Activated naive CD8-positive, alpha-beta T cell treated with anti-CD3 and anti-CD28 coated beads for 36 hours (primary cell): ENCODE measurements around the gene GDPD3. TPM values are rescaled to one million over a fixed set of nuclear protein-coding genes. Genes with fewer than 3 reads are reported as not detected.
"Not testable (repeated sequence)": the region's sequence is repeated elsewhere in the genome, so short reads cannot be mapped to it uniquely, and the experiment has no call there.

Source experiments
- DNase-seq: peaks from one replicate; pipeline ENCODE4 v3.0.0; 2021
- H3K27ac Mint-ChIP-seq: one replicate; pipeline ENCODE4 v1.8.0; 2022; ENCODE audit warnings: mild to moderate bottlenecking, moderate library complexity, mixed read lengths
- H3K27me3 Mint-ChIP-seq: one replicate; pipeline ENCODE4 v1.8.0; 2022; ENCODE audit warnings: mild to moderate bottlenecking, mixed read lengths
- H3K36me3 Mint-ChIP-seq: one replicate; pipeline ENCODE4 v1.8.0; 2021; ENCODE audit warnings: mild to moderate bottlenecking, mixed read lengths
- H3K4me1 Mint-ChIP-seq: one replicate; pipeline ENCODE4 v1.8.0; 2021; ENCODE audit warnings: mixed read lengths
- H3K4me3 Mint-ChIP-seq: one replicate; pipeline ENCODE4 v1.8.0; 2022; ENCODE audit warnings: mild to moderate bottlenecking, moderate library complexity, mixed read lengths
- H3K9me3 Mint-ChIP-seq: one replicate; pipeline ENCODE4 v1.8.0; 2022; ENCODE audit warnings: mixed read lengths
- total RNA-seq, 2 experiments: library from RNA; stranded (reverse); gene quantifications; one replicate each; pipeline ENCODE4 v1.2.3, GENCODE V29; 2021

Gene GDPD3
- total RNA-seq, 2 experiments from 2014 or later, result 1.7 to 4.3 TPM

- Mint-ChIP-seq H3K27me3 (no peaks in the 10 kb centered on the region), H3K4me3 (no peak overlapping the region), H3K9me3 (no peaks in the 10 kb centered on the region), H3K27ac (no peak overlapping the region), H3K36me3 (peaks cover 2% of the 10 kb centered on the region), H3K4me1 (peaks cover 17% of the 10 kb centered on the region)
- no peak for DNase-seq
Measured at GRCh38 chr16:30137897-30138296, 24.6 kb upstream of the GDPD3 start.

GRCh38 chr16:30136971-30137605 is 23.8 kb upstream of the GDPD3 start:
- H3K4me3 Mint-ChIP-seq, result no peak overlapping the region
- no peaks in the 10 kb centered on the region for H3K9me3 Mint-ChIP-seq
- no peak for DNase-seq
- H3K27ac Mint-ChIP-seq, result no peak overlapping the region
- peaks cover 12% of the 10 kb centered on the region for H3K4me1 Mint-ChIP-seq
- H3K27me3 Mint-ChIP-seq, result no peaks in the 10 kb centered on the region
- H3K36me3 Mint-ChIP-seq, result peaks cover 3% of the 10 kb centered on the region

GRCh38 chr16:30132591-30132990 is 19.3 kb upstream of the GDPD3 start:
- H3K36me3 Mint-ChIP-seq, result peaks cover 8% of the 10 kb centered on the region
- H3K9me3 Mint-ChIP-seq, result peaks cover 2% of the 10 kb centered on the region
- no peak overlapping the region for H3K27ac Mint-ChIP-seq
- no peaks in the 10 kb centered on the region for H3K27me3 Mint-ChIP-seq
- H3K4me1 Mint-ChIP-seq, result peaks cover 5% of the 10 kb centered on the region
- DNase-seq, result no peak
- H3K4me3 Mint-ChIP-seq, result no peak overlapping the region

GRCh38 chr16:30131869-30132475 is 18.6 kb upstream of the GDPD3 start:
- peaks cover 8% of the 10 kb centered on the region for H3K36me3 Mint-ChIP-seq
- no peak overlapping the region for H3K4me3 Mint-ChIP-seq
- H3K4me1 Mint-ChIP-seq, result peaks cover 5% of the 10 kb centered on the region
- peaks cover 2% of the 10 kb centered on the region for H3K9me3 Mint-ChIP-seq
- H3K27ac Mint-ChIP-seq, result no peak overlapping the region
- H3K27me3 Mint-ChIP-seq, result no peaks in the 10 kb centered on the region
- DNase-seq, result no peak

GRCh38 chr16:30127993-30128392 is 14.7 kb upstream of the GDPD3 start:
- H3K36me3 Mint-ChIP-seq, result peaks cover 6% of the 10 kb centered on the region
- no peaks in the 10 kb centered on the region for H3K27me3 Mint-ChIP-seq
- no peak for DNase-seq
- peaks cover 2% of the 10 kb centered on the region for H3K9me3 Mint-ChIP-seq
- H3K4me1 Mint-ChIP-seq, result peaks cover 10% of the 10 kb centered on the region
- H3K4me3 Mint-ChIP-seq, result no peak overlapping the region
- H3K27ac Mint-ChIP-seq, result no peak overlapping the region

- not testable (repeated sequence) for H3K27ac Mint-ChIP-seq, H3K4me3 Mint-ChIP-seq, DNase-seq, H3K9me3 Mint-ChIP-seq, H3K27me3 Mint-ChIP-seq, H3K36me3 Mint-ChIP-seq
- peaks cover 17% of the 10 kb centered on the region for H3K4me1 Mint-ChIP-seq
Measured at GRCh38 chr16:30125690-30126089, 12.4 kb upstream of the GDPD3 start.

GRCh38 chr16:30124985-30125379 is 11.6 kb upstream of the GDPD3 start:
- DNase-seq, result no peak
- H3K4me1 Mint-ChIP-seq, result peaks cover 17% of the 10 kb centered on the region
- H3K9me3 Mint-ChIP-seq, result no peaks in the 10 kb centered on the region
- no peak overlapping the region for H3K27ac Mint-ChIP-seq
- no peaks in the 10 kb centered on the region for H3K27me3 Mint-ChIP-seq
- no peak overlapping the region for H3K4me3 Mint-ChIP-seq
- no peaks in the 10 kb centered on the region for H3K36me3 Mint-ChIP-seq

GRCh38 chr16:30122604-30123160 is 9.3 kb upstream of the GDPD3 start:
- H3K4me3 Mint-ChIP-seq, result peak overlapping the region; percentile 85
- no peaks in the 10 kb centered on the region for H3K27me3 Mint-ChIP-seq
- no peaks in the 10 kb centered on the region for H3K9me3 Mint-ChIP-seq
- DNase-seq, result peak; percentile 20
- peak overlapping the region; percentile 84 for H3K27ac Mint-ChIP-seq
- peaks cover 21% of the 10 kb centered on the region for H3K4me1 Mint-ChIP-seq
- peaks cover 5% of the 10 kb centered on the region for H3K36me3 Mint-ChIP-seq

GRCh38 chr16:30121741-30122571 is 8.6 kb upstream of the GDPD3 start:
- Mint-ChIP-seq H3K4me3 (peak overlapping the region; percentile 85), H3K4me1 (peaks cover 21% of the 10 kb centered on the region), H3K27me3 (no peaks in the 10 kb centered on the region), H3K27ac (peak overlapping the region; percentile 84), H3K9me3 (no peaks in the 10 kb centered on the region), H3K36me3 (peaks cover 5% of the 10 kb centered on the region)
- DNase-seq, result no peak

GRCh38 chr16:30120340-30121105 is 7.2 kb upstream of the GDPD3 start:
- no peaks in the 10 kb centered on the region for H3K9me3 Mint-ChIP-seq
- peaks cover 21% of the 10 kb centered on the region for H3K4me1 Mint-ChIP-seq
- H3K27ac Mint-ChIP-seq, result peak overlapping the region; percentile 45
- H3K27me3 Mint-ChIP-seq, result no peaks in the 10 kb centered on the region
- H3K36me3 Mint-ChIP-seq, result peaks cover 5% of the 10 kb centered on the region
- H3K4me3 Mint-ChIP-seq, result peak overlapping the region; percentile 32
- DNase-seq, result no peak

GRCh38 chr16:30119428-30119827 is 6.1 kb upstream of the GDPD3 start:
- DNase-seq, result no peak
- peaks cover 24% of the 10 kb centered on the region for H3K4me1 Mint-ChIP-seq
- H3K4me3 Mint-ChIP-seq, result no peak overlapping the region
- H3K9me3 Mint-ChIP-seq, result no peaks in the 10 kb centered on the region
- peaks cover 5% of the 10 kb centered on the region for H3K36me3 Mint-ChIP-seq
- H3K27me3 Mint-ChIP-seq, result no peaks in the 10 kb centered on the region
- H3K27ac Mint-ChIP-seq, result no peak overlapping the region

GRCh38 chr16:30117768-30118167 is 4.4 kb upstream of the GDPD3 start:
- peaks cover 5% of the 10 kb centered on the region for H3K36me3 Mint-ChIP-seq
- H3K27ac Mint-ChIP-seq, result no peak overlapping the region
- no peak overlapping the region for H3K4me3 Mint-ChIP-seq
- H3K9me3 Mint-ChIP-seq, result no peaks in the 10 kb centered on the region
- DNase-seq, result no peak
- no peaks in the 10 kb centered on the region for H3K27me3 Mint-ChIP-seq
- H3K4me1 Mint-ChIP-seq, result peaks cover 19% of the 10 kb centered on the region

GRCh38 chr16:30116291-30117207 is 3.2 kb upstream of the GDPD3 start:
- H3K36me3 Mint-ChIP-seq, result peaks cover 6% of the 10 kb centered on the region
- DNase-seq, result no peak
- peaks cover 14% of the 10 kb centered on the region for H3K4me1 Mint-ChIP-seq
- no peaks in the 10 kb centered on the region for H3K27me3 Mint-ChIP-seq
- no peak overlapping the region for H3K4me3 Mint-ChIP-seq
- no peaks in the 10 kb centered on the region for H3K9me3 Mint-ChIP-seq
- no peak overlapping the region for H3K27ac Mint-ChIP-seq

GRCh38 chr16:30115238-30115637 is 1.9 kb upstream of the GDPD3 start:
- H3K27me3 Mint-ChIP-seq, result no peaks in the 10 kb centered on the region
- no peak overlapping the region for H3K4me3 Mint-ChIP-seq
- H3K4me1 Mint-ChIP-seq, result peaks cover 9% of the 10 kb centered on the region
- H3K36me3 Mint-ChIP-seq, result peaks cover 8% of the 10 kb centered on the region
- H3K9me3 Mint-ChIP-seq, result no peaks in the 10 kb centered on the region
- no peak for DNase-seq
- H3K27ac Mint-ChIP-seq, result no peak overlapping the region
